Progenitor cell of endocrine pancreas (in vitro differentiated cells): ENCODE results near the gene FGD3. TPM values are rescaled to one million over a fixed set of nuclear protein-coding genes. Genes with fewer than 3 reads are reported as not detected.
"Not testable (repeated sequence)": the region's sequence is repeated elsewhere in the genome, so short reads cannot be mapped to it uniquely, and the experiment has no call there.

Experiments used
- DNase-seq: peaks from one replicate; pipeline ENCODE4 v3.0.0; 2021; ENCODE audit warnings: low spot score; ENCODE audit not compliant: unreplicated experiment
- H3K27ac Mint-ChIP-seq: 2 replicates; pipeline ENCODE4 v1.8.0; 2021; ENCODE audit warnings: mild to moderate bottlenecking, moderate library complexity, mixed read lengths
- H3K27me3 Mint-ChIP-seq: 2 replicates; pipeline ENCODE4 v1.8.0; 2021; ENCODE audit warnings: mixed read lengths
- H3K36me3 Mint-ChIP-seq: 2 replicates; pipeline ENCODE4 v1.8.0; 2022; ENCODE audit warnings: mixed read lengths; ENCODE audit not compliant: insufficient read depth
- H3K4me1 Mint-ChIP-seq: 2 replicates; pipeline ENCODE4 v1.8.0; 2021; ENCODE audit warnings: low read depth, mixed read lengths
- H3K4me3 Mint-ChIP-seq: 2 replicates; pipeline ENCODE4 v1.8.0; 2021; ENCODE audit warnings: low read depth, mild to moderate bottlenecking, moderate library complexity, mixed read lengths
- H3K9me3 Mint-ChIP-seq: 2 replicates; pipeline ENCODE4 v1.8.0; 2021; ENCODE audit warnings: low read depth, mixed read lengths
- total RNA-seq: library from RNA; stranded (reverse); gene quantifications from 2 replicates; pipeline ENCODE4 v1.2.1, GENCODE V29; 2021
- TF ChIP-seq, protein P1 (sequence below): fragments of 200-600 bp; sonication (generic); IDR thresholded peaks from one replicate; pipeline ENCODE4 v1.5.0; 2021; ENCODE audit warnings: antibody characterized with exemption, mild to moderate bottlenecking; ENCODE audit not compliant: unreplicated experiment

FGD3 gene
- total RNA-seq, 1 donor from 2014 or later = 9.6 TPM

GRCh38 chr9:93011114-93011513 is 63.8 kb downstream of the FGD3 start:
- H3K9me3 Mint-ChIP-seq = no peaks in the 10 kb centered on the region
- peaks cover 6% of the 10 kb centered on the region for H3K36me3 Mint-ChIP-seq
- no peak for DNase-seq
- no peak overlapping the region for H3K27ac Mint-ChIP-seq
- no peaks in the 10 kb centered on the region for H3K4me1 Mint-ChIP-seq
- H3K4me3 Mint-ChIP-seq = no peak overlapping the region
- TF ChIP-seq, protein P1, sequence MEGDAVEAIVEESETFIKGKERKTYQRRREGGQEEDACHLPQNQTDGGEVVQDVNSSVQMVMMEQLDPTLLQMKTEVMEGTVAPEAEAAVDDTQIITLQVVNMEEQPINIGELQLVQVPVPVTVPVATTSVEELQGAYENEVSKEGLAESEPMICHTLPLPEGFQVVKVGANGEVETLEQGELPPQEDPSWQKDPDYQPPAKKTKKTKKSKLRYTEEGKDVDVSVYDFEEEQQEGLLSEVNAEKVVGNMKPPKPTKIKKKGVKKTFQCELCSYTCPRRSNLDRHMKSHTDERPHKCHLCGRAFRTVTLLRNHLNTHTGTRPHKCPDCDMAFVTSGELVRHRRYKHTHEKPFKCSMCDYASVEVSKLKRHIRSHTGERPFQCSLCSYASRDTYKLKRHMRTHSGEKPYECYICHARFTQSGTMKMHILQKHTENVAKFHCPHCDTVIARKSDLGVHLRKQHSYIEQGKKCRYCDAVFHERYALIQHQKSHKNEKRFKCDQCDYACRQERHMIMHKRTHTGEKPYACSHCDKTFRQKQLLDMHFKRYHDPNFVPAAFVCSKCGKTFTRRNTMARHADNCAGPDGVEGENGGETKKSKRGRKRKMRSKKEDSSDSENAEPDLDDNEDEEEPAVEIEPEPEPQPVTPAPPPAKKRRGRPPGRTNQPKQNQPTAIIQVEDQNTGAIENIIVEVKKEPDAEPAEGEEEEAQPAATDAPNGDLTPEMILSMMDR = no peak
- no peaks in the 10 kb centered on the region for H3K27me3 Mint-ChIP-seq

- no peak overlapping the region for H3K4me3 Mint-ChIP-seq
- DNase-seq = no peak
- TF ChIP-seq, protein P1 = no peak
- H3K27me3 Mint-ChIP-seq = no peaks in the 10 kb centered on the region
- H3K4me1 Mint-ChIP-seq = no peaks in the 10 kb centered on the region
- no peaks in the 10 kb centered on the region for H3K9me3 Mint-ChIP-seq
- peaks cover 6% of the 10 kb centered on the region for H3K36me3 Mint-ChIP-seq
- H3K27ac Mint-ChIP-seq = no peak overlapping the region
Observed at GRCh38 chr9:93012963-93013855, 65.9 kb downstream of the FGD3 start.

DNA sequence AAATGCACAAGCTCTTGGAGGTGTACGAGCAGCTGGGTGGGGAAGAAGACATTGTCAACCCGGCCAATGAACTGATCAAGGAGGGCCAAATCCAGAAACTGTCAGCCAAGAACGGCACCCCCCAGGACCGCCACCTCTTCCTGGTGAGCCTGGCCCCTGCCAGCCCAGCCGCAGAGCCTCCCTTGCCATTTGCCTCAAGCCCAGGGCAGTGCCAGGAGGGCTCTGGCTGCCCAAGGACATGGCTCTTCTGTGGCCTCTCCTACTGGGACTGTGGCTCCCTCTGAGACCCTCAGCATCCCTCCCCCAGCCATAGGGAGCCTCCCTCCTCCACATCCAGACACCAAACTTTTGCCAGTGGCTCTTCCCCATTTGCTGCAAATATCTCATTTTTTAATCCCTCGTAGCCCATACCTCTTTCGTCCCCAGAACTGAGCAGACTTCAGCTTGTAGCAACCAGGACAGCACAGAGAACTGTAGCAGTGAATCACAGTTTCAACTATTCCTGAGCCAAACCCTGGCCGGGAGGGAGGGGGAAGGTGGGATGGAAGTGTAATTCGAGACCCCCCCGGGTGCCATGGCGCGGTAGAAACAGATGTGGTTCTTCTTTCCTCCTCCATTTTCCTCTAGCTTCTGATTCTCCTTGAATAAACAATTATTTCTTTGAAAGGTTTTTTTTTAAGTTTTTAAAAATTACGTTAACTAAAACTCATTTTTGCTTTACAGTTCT is 66.7 kb downstream of the FGD3 start:
- Mint-ChIP-seq H3K27me3 (no peaks in the 10 kb centered on the region), H3K4me3 (no peak overlapping the region), H3K36me3 (peaks cover 6% of the 10 kb centered on the region), H3K27ac (no peak overlapping the region), H3K4me1 (no peaks in the 10 kb centered on the region), H3K9me3 (no peaks in the 10 kb centered on the region)
- TF ChIP-seq, protein P1 = no peak
- DNase-seq = no peak

DNA sequence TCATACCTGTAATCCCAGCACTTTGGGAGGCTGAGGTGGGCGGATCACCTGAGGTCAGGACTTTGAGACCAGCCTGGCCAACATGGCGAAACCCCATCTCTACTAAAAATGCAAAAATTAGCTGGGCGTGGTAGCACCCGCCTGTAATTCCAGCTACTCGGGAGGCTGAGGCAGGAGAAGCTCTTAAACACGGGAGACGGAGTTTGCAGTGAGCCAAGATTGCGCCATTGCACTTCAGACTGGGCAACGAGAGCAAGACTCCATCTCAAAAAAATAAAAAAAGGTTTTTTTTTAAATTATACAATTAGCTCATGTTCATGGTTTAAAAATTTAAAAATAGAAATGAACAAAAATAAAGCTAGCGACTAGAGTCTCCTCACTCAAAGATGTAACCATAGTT is 67.9 kb downstream of the FGD3 start:
- not testable (repeated sequence) for H3K27me3 Mint-ChIP-seq, H3K4me3 Mint-ChIP-seq, H3K27ac Mint-ChIP-seq, H3K9me3 Mint-ChIP-seq, DNase-seq, H3K36me3 Mint-ChIP-seq, H3K4me1 Mint-ChIP-seq

DNA sequence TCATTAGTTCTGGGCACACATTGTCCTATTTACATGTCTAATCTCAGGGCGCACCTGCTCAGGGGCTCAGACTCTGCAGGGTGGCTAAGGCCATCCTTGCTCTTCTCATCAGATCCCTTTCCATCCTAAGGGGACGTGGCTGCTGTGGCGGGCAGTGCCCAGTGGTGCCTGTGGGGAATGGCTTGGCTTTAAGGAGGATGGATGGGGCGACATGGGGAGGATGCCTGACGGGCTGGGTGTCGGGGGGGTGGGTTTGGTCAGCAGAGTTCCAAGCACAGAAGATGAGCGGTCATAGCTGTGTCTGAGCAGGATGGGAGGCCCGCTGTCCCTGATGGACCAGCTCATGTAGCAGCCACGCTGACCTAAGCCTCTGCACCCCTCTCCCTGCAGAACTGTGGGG is 70.3 kb downstream of the FGD3 start:
- no peaks in the 10 kb centered on the region for H3K4me1 Mint-ChIP-seq
- H3K36me3 Mint-ChIP-seq = peaks cover 9% of the 10 kb centered on the region
- no peaks in the 10 kb centered on the region for H3K27me3 Mint-ChIP-seq
- no peak overlapping the region for H3K27ac Mint-ChIP-seq
- DNase-seq = no peak
- TF ChIP-seq, protein P1 = no peak
- no peaks in the 10 kb centered on the region for H3K9me3 Mint-ChIP-seq
- no peak overlapping the region for H3K4me3 Mint-ChIP-seq
